Raji (cell line): Measurements from ENCODE around the gene MIAT.

ENCODE experiments used
- POLR2A ChIP-seq: IDR thresholded peaks from 2 replicates; pipeline ENCODE4 v1.6.1; 2011; ENCODE audit warnings: low read depth, low read length, control low read depth; ENCODE audit not compliant: insufficient read depth

MIAT gene

DNA sequence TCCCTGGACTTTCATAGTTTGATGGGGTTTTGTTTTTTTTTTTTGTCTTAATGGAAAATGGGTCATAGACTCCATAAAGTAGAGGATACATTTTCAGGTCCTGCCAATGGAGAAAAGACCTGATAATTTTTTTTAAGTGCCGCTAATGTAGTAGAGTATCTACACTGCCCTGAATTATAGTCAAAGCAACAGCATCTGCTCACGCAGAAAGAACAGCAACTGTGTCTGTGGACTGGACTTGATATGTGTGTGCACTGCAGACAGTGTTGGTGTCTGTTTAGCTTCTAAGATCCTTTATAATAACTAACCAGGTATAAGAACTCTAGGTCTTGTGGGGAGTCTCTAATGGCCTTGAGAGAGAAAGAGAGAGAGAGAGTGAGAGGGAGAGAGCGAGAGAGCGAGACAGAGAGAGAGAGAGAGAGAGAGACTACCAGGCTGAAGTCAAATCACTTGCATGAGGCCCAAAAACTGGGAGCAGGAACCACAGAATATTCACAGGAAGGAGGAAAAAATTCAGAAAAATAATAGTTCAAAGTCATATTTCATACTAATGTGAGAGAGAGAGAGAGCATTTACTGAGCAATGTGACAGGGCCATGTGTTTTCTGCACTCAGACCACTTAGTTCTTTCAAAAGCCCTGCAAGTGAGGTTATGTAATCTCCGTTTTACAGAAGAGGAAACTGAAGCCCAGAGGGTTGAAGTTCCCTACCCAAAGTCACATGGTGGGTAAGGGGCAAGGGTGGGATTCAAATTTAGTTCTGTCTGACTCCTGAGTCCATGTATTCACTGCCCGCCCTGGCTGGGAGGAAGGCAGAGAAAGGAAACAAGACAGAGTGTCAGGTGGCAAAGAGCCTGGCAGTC, 8.6 kb upstream of the MIAT start:
- no peak for TF ChIP-seq POLR2A

DNA sequence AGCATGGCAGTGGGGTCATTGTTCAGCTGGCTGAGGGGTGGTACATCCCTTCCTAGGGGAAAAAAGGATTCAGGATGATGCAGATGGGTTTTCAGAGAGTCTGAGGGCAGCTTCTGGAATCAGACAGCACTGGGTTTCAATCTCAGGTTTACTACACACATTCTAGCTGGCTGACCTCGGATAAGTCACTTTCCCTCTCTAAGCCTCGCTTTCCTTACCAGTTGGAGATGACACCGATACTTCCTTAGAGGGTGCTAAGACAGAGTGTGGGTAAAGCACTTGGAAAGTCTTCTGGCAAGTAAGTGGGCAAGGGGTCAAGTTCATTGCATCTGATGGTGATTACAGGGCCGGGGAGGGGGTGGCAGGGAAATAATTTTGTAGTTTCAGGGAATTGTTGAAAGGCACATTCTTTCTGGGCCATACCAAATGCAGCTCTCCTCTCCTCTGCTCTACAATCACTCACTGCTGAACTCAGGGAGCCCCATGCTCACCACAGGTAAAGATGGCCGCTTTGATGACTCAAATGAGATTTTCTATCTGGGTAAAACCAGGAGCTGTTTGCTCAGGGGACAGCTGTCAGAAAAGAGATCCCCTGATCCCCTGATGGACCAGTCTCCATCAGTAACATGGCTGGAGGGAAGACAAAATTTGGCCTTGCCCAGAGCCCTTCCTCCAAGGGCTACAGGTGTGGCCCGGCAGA, 6.5 kb upstream of the MIAT start:
- TF ChIP-seq POLR2A, result no peak

DNA sequence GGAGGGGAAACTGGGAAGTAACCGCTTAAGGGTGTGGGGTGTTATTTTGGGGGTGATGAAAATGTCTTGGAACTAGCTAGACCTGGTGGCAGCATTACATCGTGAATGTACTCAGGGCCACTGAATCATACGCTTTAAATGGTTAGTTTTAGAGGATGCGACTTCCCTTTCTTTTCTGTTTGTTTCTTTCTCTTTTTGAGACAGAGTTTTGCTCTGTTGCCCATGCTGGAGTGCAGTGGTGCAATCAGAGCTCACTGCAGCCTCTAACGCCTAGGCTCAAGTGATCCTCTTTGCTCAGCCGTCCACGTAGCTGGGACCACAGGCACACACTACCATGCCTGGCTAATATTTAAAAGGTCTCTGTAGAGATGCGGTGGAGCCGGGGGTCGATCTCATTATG, 5.6 kb upstream of the MIAT start:
- no peak for TF ChIP-seq POLR2A

DNA sequence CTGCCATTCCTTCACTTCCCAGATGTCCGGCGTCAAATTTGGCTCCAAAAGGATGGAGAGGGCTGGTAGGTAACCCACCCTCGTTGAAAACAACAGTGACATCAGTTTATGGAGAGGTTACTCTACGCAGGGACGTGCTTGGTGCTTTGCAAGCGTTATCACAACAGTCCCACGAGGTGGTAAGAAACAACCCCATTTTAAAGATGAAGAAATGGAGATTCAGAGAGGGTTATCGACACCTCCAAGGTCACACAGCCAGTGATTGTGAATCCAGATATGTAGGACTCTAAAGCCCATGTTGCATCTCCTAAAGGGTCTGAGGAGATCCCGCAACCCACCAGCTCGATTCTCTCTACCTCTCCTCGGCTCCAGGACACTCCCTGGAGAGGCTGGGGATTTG, 773 bp downstream of the MIAT start:
- no peak for TF ChIP-seq POLR2A

DNA sequence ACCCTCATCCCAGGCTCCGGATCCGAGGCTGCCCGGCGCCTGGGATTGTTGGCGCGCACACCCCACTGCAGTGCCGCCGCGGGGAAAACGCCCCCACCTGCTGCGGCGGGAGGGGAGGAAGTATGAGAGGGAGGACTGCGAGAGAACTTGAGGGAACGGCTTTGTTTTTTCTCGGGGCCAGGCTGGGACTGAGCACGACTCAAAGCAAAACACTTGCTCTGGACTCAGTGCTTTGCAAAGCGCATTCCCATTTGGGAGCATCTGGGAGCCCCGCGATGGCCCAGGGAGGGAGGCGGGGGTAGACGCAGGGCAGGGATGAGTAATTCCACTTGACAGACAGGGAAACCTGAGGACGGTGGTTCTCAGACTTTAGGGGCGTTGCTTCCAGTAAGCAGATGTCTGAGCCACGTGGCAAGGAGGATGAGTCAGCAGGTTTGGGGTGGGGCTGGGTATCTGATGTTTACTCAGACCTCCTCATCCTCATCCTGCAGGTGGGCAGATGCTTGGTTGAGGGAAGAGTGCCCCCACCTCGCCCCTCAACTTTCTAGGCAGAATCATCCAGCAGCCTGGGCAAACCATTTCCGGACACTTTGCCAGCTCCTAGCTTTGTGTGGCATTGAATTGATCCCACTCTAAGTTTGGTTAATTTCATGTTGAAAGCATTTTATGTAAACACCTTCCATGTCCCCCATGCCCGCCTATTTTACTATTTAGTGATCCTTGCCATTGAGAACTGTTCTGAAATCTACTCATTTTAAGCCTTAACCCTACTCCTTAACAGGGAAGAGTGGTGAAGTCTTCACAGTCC, 1.5 kb downstream of the MIAT start:
- TF ChIP-seq POLR2A, result peak; percentile 56

DNA sequence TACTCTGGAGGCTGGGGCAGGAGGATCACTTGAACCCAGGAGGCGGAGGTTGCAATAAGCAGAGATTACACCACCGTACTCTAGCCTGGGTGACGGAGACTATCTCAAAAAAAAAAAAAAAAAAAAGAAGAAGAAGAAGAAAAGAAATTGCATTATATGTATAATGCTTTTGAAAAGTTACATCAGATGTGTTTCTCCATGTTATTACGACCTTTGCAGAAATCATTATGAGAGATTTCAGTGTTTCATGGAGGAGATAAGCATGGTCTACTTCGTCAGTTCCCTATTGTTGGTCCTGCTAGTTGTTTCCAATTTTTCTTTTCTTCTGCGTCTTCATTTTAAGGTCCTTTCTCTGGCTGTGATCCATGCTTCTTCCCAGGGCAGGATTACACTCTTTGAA, 3.0 kb downstream of the MIAT start:
- TF ChIP-seq POLR2A, result no peak

GRCh38 chr22:26660961-26661578, 3.7 kb downstream of the MIAT start:
- TF ChIP-seq POLR2A, result no peak

- no peak for TF ChIP-seq POLR2A
Observed at GRCh38 chr22:26662160-26662559, 4.8 kb downstream of the MIAT start.

DNA sequence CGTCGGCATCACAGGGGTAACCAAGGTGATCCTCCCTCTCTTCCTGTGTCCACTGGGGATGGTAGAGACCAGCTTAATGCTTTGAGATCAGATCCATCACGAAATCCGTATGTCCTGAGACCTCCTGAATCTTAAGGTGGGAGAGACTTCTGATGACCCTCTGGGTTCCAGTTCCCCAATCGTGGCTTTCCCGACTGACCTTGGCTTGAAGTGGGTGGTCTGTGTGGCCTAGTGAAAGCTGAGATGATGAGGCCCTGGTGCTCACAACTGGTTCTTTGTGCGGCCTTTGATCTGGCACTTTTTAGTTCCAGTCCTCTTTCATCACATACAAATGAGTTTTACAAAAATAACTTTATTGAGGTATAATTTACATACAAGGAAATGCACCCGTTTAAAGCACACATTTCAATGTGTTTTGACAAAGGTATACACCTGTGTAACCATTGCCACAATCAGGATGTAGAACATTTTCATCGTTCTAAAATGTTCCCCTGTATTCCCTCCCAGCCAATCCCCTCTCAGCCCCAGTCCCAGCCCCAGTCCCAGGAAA, 6.1 kb downstream of the MIAT start:
- TF ChIP-seq POLR2A, result 0 out of 2 replicates have a peak, but pooled peaks have one; percentile 17

DNA sequence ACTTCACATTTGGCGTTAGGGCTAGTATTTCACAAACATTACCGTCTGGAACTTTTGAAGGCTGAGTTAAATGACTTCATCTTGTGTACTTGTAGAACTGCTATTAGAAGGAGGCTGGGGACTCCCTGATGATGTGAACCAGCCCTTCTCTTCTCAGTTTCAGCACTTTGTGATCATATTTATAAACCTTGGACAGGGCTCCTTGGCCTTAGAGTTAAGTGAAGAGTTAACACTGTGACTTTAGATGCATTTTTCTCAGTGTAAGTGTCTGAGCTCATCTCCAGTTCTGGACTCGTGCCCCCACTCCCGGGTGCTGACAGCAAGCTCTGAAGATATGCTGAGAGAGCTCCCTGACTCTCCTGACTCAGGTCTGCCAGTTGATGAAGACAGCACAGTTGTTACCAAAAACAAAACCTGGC, 8.4 kb downstream of the MIAT start:
- no peak for TF ChIP-seq POLR2A

DNA sequence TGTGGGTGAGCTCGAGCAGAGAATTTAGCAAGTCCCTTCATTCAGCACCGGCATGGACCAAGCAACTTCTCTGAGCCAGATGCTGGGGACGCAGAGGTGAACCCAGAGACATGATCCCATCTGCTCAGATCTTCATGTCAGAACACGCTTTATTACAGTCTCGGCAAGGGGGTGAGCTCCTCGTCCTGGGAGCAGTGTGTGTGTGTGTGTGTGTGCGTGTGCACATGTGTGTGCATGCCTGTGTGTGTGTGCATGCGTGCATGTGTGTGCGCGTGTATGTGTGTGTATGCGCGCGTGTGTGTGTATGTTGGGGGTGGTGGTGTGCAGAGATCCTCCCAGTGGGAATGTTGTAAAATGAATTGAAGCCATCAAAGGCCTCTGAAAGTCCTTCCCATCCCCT, 9.8 kb downstream of the MIAT start:
- TF ChIP-seq POLR2A, result no peak

GRCh38 chr22:26669060-26669481, 11.7 kb downstream of the MIAT start:
- TF ChIP-seq POLR2A, result no peak

- no peak for TF ChIP-seq POLR2A
Observed at GRCh38 chr22:26670459-26670858, 13.1 kb downstream of the MIAT start.

GRCh38 chr22:26671317-26672059, 14.1 kb downstream of the MIAT start:
- TF ChIP-seq POLR2A, result peak; percentile 50
